Esophagus squamous epithelium (tissue), 5 donors: Measurements from ENCODE around the gene TRANK1. TPM values are rescaled to one million over a fixed set of nuclear protein-coding genes. Genes with fewer than 3 reads are reported as not detected.
"Not testable (repeated sequence)": the region's sequence is repeated elsewhere in the genome, so short reads cannot be mapped to it uniquely, and the experiment has no call there.

Experiments
- DNase-seq: peaks from one replicate; lab custom pipeline; 2025; lab: John Stamatoyannopoulos, UW
- H3K27ac ChIP-seq, 4 donors: fragments of 200-600 bp; sonication (generic); one replicate each; pipeline ENCODE4 v1.5.1; 2016 to 2019; ENCODE audit warnings: mild to moderate bottlenecking in 1 of 4
- H3K27me3 ChIP-seq, 4 donors: fragments of 200-600 bp; sonication (generic); 1 replicate in 3 of 4; 2 replicates in 1 of 4; pipeline versions ENCODE4 v1.5.1 to v1.6.0; 2017 to 2021; ENCODE audit warnings: antibody characterized with exemption in 1 of 4
- H3K36me3 ChIP-seq, 3 donors: fragments of 200-600 bp; sonication (generic); one replicate each; pipeline ENCODE4 v1.5.1; 2016 to 2019
- H3K4me1 ChIP-seq, 3 donors: fragments of 200-600 bp; sonication (generic); one replicate each; pipeline ENCODE4 v1.5.1; 2017 to 2019
- H3K4me3 ChIP-seq, 4 donors: fragments of 200-600 bp; sonication (generic); 1 replicate in 3 of 4; 2 replicates in 1 of 4; pipeline ENCODE4 v1.5.1; 2016 to 2019; ENCODE audit warnings: mild to moderate bottlenecking in 2 of 4, moderate library complexity in 1 of 4
- H3K9me3 ChIP-seq, 3 donors: fragments of 200-600 bp; sonication (generic); one replicate each; pipeline ENCODE4 v1.5.1; 2016 to 2019
- POLR2A ChIP-seq, 4 donors: fragments of 450-650 bp; IDR thresholded peaks; one replicate each; pipeline ENCODE4 v1.6.1; 2017; ENCODE audit warnings: antibody characterized with exemption in 4 of 4, mild to moderate bottlenecking in 4 of 4, moderate library complexity in 3 of 4
- WGBS, 2 donors: methylation state at CpG; one replicate each; pipeline ENCODE4 v1.1.5; 2018; 5-methylcytosine and 5-hydroxymethylcytosine counted together
- intact Hi-C: fragments of 100-400 bp; cut with DNase I; formaldehyde crosslinking; loops from one replicate; pipeline ENCODE4 v1.15.0; 2022
- total RNA-seq, 4 donors: library from RNA; depleted of rRNA; stranded (reverse); fragments of >200 nt; gene quantifications; one replicate each; pipeline ENCODE4 v1.1.0, GENCODE V29; 2016
- TF ChIP-seq, protein P1 (sequence below), 6 experiments: fragments of 450-650 bp in 4 of 6; fragments of 200-600 bp in 2 of 6; sonication (generic) in 2 of 6; IDR thresholded peaks; one replicate each; pipeline ENCODE4 v1.5.1; 2016 to 2019; ENCODE audit warnings: antibody characterized with exemption in 6 of 6, mild to moderate bottlenecking in 4 of 6, moderate library complexity in 4 of 6
- donor health status: DM: yes; HTN: yes; CAD: no.

The TRANK1 gene
- total RNA-seq, 4 donors from 2014 or later: 1.8 to 6.3 (median 3.7) TPM

GRCh38 chr3:36907911-36908646 is 36.8 kb downstream of the TRANK1 start:
- TF ChIP-seq, protein P1, sequence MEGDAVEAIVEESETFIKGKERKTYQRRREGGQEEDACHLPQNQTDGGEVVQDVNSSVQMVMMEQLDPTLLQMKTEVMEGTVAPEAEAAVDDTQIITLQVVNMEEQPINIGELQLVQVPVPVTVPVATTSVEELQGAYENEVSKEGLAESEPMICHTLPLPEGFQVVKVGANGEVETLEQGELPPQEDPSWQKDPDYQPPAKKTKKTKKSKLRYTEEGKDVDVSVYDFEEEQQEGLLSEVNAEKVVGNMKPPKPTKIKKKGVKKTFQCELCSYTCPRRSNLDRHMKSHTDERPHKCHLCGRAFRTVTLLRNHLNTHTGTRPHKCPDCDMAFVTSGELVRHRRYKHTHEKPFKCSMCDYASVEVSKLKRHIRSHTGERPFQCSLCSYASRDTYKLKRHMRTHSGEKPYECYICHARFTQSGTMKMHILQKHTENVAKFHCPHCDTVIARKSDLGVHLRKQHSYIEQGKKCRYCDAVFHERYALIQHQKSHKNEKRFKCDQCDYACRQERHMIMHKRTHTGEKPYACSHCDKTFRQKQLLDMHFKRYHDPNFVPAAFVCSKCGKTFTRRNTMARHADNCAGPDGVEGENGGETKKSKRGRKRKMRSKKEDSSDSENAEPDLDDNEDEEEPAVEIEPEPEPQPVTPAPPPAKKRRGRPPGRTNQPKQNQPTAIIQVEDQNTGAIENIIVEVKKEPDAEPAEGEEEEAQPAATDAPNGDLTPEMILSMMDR (IDR thresholded peaks at IDR 0.05): no peak
- peak in 1 of 4 donors; percentile 46 for TF ChIP-seq POLR2A (IDR thresholded peaks at IDR 0.05)
- Histone ChIP-seq H3K27ac (peak overlapping the region; percentile 73 to 86 (median 78)), H3K36me3 (no peaks in the 10 kb centered on the region), H3K4me1 (peaks cover 0 to 51% (median 24%) of the 10 kb centered on the region in 3 donors), H3K27me3 (no peaks in the 10 kb centered on the region), H3K4me3 (peak overlapping the region; percentile 44 to 64 (median 51)), H3K9me3 (no peaks in the 10 kb centered on the region)
- no peak for DNase-seq
- 16 to 30% methylated on average over 14 to 15 of the region's 15 CpGs for WGBS, 2 donors
- intact Hi-C loops: no loop called here

- H3K9me3 ChIP-seq: no peaks in the 10 kb centered on the region
- H3K4me1 ChIP-seq: peaks cover 0 to 36% (median 12%) of the 10 kb centered on the region in 3 donors
- DNase-seq: no peak
- WGBS, 2 donors: 76 to 86% methylated on average over 2 of the region's 2 CpGs
- no peak overlapping the region for H3K4me3 ChIP-seq
- H3K27ac ChIP-seq: peak overlapping the region in 2 of 4 donors; percentile 28 to 86
- peaks cover 0 to 14% (median 0%) of the 10 kb centered on the region in 3 donors for H3K36me3 ChIP-seq
- intact Hi-C loops: no loop called here
- TF ChIP-seq, protein P1 (IDR thresholded peaks at IDR 0.05): no peak
- TF ChIP-seq POLR2A (IDR thresholded peaks at IDR 0.05): no peak
- H3K27me3 ChIP-seq: no peaks in the 10 kb centered on the region
Observed at GRCh38 chr3:36906504-36907149, 38.2 kb downstream of the TRANK1 start.

- 86 to 100% methylated on average over 2 to 3 of the region's 3 CpGs for WGBS, 2 donors
- Histone ChIP-seq H3K27me3 (no peaks in the 10 kb centered on the region), H3K4me1 (peaks cover 0 to 35% (median 12%) of the 10 kb centered on the region in 3 donors), H3K9me3 (no peaks in the 10 kb centered on the region), H3K4me3 (no peak overlapping the region), H3K27ac (no peak overlapping the region), H3K36me3 (peaks cover 0 to 16% (median 0%) of the 10 kb centered on the region in 3 donors)
- DNase-seq: no peak
- TF ChIP-seq POLR2A (IDR thresholded peaks at IDR 0.05): no peak
- TF ChIP-seq, protein P1 (IDR thresholded peaks at IDR 0.05): no peak
- intact Hi-C loops: no loop called here
Observed at GRCh38 chr3:36905545-36905944, 39.3 kb downstream of the TRANK1 start.

DNA sequence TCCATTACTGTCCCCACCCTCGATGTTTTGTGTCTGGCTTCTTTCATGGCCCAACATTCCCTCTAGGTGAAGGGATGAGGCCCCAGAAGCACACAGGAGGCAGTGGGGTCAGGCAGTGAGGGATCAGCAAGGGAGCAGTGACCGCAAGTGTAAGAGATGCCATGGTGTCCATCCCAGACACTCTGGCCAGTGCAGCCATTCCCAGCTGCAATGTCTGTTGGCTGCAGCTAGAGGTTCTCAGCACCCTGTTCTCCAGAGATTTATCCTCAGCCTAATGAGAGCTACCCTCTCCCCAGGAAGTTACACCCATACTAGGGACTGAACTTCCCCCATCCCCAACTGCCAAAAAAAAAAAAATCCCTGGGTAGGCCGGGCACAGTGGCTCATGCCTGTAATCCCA is 40.2 kb downstream of the TRANK1 start:
- intact Hi-C loops: no loop called here
- no peak for DNase-seq

DNA sequence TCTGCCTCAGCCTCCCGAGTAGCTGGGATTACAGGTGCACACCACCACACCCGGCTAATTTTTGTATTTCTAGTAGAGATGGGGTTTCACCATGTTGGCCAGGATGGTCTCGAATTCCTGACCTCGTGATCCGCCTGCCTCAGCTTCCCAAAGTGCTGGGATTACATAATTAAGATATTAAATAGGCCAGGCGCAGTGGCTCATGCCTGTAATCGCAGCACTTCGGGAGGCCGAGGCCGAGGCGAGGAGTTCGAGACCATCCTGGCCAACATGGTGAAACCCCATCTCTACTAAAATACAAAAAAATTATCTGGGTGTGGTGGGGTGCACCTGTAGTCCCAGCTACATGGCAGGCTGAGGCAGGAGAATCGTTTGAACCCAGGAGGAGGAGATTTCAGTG is 40.8 kb downstream of the TRANK1 start:
- H3K27ac ChIP-seq, H3K27me3 ChIP-seq, H3K4me3 ChIP-seq, intact Hi-C loops, H3K9me3 ChIP-seq, DNase-seq: not testable (repeated sequence)
- WGBS, 2 donors: 89 to 99% methylated on average over 5 to 10 of the region's 13 CpGs
- Histone ChIP-seq H3K4me1 (peaks cover 0 to 33% (median 12%) of the 10 kb centered on the region in 3 donors), H3K36me3 (peaks cover 0 to 20% (median 0%) of the 10 kb centered on the region in 3 donors)

More for the DNA sequence above, 40.2 kb downstream of the TRANK1 start:
- TF ChIP-seq, protein P1 (IDR thresholded peaks at IDR 0.05): peak in 3 of 6 experiments; percentile 16 to 35 (median 23)
- TF ChIP-seq POLR2A (IDR thresholded peaks at IDR 0.05): no peak
- no peak overlapping the region for H3K27ac ChIP-seq
- WGBS, 2 donors: 72 to 100% methylated on average over 2 to 3 of the region's 3 CpGs
- H3K4me1 ChIP-seq: peaks cover 0 to 35% (median 12%) of the 10 kb centered on the region in 3 donors
- H3K36me3 ChIP-seq: peaks cover 0 to 16% (median 0%) of the 10 kb centered on the region in 3 donors
- H3K4me3 ChIP-seq: no peak overlapping the region
- H3K27me3 ChIP-seq: no peaks in the 10 kb centered on the region
- H3K9me3 ChIP-seq: no peaks in the 10 kb centered on the region
